HG03571 (cell line): Measurements from ENCODE around the gene DGKG.

ENCODE experiments used
- ATAC-seq: cut with Tn5 transposase; IDR thresholded peaks from one replicate; pipeline ENCODE4 v1.9.1; 2021; ENCODE audit not compliant: unreplicated experiment

Gene DGKG

GRCh38 chr3:186247821-186248814 lies 113.9 kb downstream of the DGKG start:
- no peak for ATAC-seq

- no peak for ATAC-seq
Measured at GRCh38 chr3:186246941-186247340, 115.1 kb downstream of the DGKG start.

GRCh38 chr3:186244016-186244415 lies 118.0 kb downstream of the DGKG start:
- ATAC-seq, result no peak

GRCh38 chr3:186241910-186242821 lies 119.9 kb downstream of the DGKG start:
- peak; percentile 72 for ATAC-seq

- no peak for ATAC-seq
Measured at GRCh38 chr3:186239321-186239720, 122.7 kb downstream of the DGKG start.

GRCh38 chr3:186237915-186238314 lies 124.1 kb downstream of the DGKG start:
- no peak for ATAC-seq

- ATAC-seq, result no peak
Measured at GRCh38 chr3:186236357-186237020, 125.5 kb downstream of the DGKG start.

- ATAC-seq, result peak; percentile 79
Measured at GRCh38 chr3:186235554-186235953, 126.5 kb downstream of the DGKG start.

GRCh38 chr3:186234152-186234551 lies 127.9 kb downstream of the DGKG start:
- ATAC-seq, result no peak

GRCh38 chr3:186226482-186226881 lies 135.6 kb downstream of the DGKG start:
- ATAC-seq, result no peak

- ATAC-seq, result no peak
Measured at GRCh38 chr3:186225603-186226002, 136.4 kb downstream of the DGKG start.

- no peak for ATAC-seq
Measured at GRCh38 chr3:186224041-186224610, 137.9 kb downstream of the DGKG start.

- no peak for ATAC-seq
Measured at GRCh38 chr3:186223476-186223875, 138.6 kb downstream of the DGKG start.

- ATAC-seq, result no peak
Measured at GRCh38 chr3:186221760-186222378, 140.2 kb downstream of the DGKG start.

- no peak for ATAC-seq
Measured at GRCh38 chr3:186220911-186221645, 141.0 kb downstream of the DGKG start.

- ATAC-seq, result no peak
Measured at GRCh38 chr3:186220365-186220764, 141.7 kb downstream of the DGKG start.

GRCh38 chr3:186219211-186219638 lies 142.8 kb downstream of the DGKG start:
- no peak for ATAC-seq

GRCh38 chr3:186218421-186218820 lies 143.6 kb downstream of the DGKG start:
- no peak for ATAC-seq

- ATAC-seq, result peak; percentile 92
Measured at GRCh38 chr3:186217820-186218164, 144.2 kb downstream of the DGKG start.
